HG02642 (cell line): ENCODE measurements around the gene MAP6D1.

Source experiments
- ATAC-seq: cut with Tn5 transposase; IDR thresholded peaks from one replicate; pipeline ENCODE4 v1.9.1; 2021; ENCODE audit warnings: mild to moderate bottlenecking; ENCODE audit not compliant: unreplicated experiment, poor library complexity

Gene MAP6D1

GRCh38 chr3:183824761-183825455 is 469 bp downstream of the MAP6D1 start:
- ATAC-seq, result peak; percentile 41

DNA sequence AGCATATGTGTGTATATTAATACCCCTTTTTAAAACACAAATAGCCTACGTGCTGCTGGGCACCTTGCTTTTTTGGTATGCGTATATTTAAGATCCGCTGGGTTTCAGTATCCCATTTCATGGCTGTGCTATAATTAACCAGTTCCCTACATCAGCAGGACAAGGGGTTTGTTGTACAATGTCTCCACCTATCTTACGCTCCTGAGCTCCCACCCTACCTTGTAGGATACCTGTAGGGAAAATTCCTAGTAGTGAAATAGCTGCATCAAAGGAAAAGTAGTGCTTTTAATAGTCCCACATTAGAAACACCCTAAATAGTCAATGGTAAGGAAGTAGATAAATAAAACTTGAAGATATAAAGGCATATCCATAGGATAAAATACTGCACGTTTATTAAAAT is 1.4 kb downstream of the MAP6D1 start:
- no peak for ATAC-seq

GRCh38 chr3:183822631-183823030 is 2.7 kb downstream of the MAP6D1 start:
- ATAC-seq, result no peak

DNA sequence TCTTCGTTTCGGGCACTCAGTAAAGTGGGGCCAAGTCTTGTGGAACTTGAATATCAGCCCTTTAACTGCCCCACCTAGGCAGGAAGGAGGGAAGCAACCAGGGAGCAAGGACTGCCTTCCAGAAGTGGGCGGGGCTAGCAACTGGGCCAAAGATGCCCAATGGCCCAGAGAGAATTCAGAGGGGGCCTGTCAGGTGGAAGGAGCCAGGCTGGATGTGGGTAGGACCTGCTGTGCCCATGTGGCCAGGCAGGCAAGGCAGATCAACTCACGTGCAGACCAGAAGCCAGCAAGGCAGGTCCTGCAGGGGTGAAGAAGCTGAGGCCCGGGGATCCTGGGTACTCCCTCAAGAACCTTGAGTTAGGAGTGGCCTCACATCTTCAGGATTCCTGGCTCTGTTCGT is 5.5 kb downstream of the MAP6D1 start:
- no peak for ATAC-seq

- ATAC-seq, result no peak
Measured at GRCh38 chr3:183818706-183819624, 6.4 kb downstream of the MAP6D1 start.

DNA sequence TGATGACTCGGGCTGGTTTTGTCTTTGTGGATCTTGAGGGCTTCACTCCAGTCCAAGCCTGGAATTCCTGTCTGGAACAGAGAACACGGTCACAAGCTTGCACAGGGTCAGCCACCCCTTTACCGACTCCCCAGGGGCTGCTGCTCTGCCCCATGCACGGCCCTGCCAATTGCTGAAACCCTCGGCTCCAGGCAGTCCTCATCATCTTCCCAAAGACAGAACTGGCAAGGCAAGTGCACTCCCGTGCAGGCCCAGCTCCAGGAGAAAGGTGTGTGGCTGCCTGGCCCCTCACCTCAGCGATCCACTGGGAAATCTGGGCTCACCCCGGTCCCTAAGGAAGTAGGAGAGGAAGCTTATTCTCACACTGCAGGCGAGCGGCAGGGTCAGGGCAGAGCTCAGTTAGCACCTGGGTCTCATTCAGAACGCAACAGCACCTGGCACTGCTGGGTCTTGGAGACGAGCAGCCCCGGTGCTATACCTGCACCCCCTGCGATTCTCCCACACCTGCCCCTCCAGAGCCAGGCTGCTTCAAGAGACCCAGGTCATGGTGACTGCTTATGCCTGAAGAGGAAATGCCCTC is 7.2 kb downstream of the MAP6D1 start:
- ATAC-seq, result no peak

DNA sequence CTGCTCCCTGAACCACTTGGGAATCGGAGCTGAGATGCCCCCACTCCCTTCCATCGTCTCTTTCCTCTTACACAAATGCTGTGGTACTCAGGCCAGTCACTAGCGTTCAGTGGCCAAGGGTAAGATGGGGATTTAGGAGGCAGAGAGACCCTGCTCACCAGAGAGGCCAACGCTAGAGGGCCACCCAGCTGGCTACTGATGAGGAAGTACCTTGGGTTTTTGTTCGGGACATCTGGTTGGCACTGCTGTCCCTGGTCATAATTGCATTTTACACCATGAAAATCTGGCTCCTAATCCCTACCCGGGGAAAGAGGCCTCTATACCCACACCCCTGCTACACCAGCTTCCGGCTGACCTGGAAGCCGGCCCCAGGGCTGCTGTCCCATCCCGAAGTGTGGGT is 7.7 kb downstream of the MAP6D1 start:
- ATAC-seq, result no peak

DNA sequence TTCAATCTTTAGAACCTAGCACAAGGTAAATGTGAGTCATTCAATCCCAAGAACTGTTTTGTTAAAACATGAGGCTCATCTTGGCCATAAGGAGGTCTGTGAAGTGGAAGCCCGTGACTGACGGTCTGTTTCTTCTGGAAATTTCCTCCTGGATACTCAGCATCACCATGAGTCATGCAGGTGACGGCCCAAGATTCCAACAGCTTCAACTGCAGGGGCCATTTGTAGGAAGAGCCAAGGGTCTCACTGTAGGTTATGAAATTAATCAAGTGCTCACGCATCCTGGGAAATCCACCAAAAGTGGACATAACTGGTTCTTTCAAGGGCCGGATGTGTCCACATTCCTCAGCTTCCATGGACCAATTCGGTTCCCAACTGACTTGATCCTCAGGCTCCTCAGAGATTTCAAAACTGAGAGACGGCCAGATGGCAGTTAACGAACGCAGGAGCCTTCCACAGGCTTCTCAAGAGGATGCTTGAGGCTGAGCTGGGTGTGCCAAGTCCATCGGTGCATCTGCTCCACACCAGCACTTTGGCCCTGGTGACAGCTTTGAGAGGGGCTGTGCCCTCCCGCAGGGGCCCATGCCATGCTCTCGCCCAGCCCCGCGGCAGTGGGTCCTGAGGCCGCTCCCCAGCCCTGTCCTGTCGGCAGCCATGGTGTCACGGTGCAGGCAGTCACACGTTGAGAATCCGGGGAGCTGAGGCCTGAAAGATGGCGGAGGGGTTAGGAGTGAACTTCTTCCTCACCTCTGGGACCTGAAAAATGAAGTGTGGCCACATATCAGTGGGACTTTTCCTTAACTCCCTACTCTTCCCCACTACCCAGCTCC is 8.5 kb downstream of the MAP6D1 start:
- ATAC-seq, result no peak

DNA sequence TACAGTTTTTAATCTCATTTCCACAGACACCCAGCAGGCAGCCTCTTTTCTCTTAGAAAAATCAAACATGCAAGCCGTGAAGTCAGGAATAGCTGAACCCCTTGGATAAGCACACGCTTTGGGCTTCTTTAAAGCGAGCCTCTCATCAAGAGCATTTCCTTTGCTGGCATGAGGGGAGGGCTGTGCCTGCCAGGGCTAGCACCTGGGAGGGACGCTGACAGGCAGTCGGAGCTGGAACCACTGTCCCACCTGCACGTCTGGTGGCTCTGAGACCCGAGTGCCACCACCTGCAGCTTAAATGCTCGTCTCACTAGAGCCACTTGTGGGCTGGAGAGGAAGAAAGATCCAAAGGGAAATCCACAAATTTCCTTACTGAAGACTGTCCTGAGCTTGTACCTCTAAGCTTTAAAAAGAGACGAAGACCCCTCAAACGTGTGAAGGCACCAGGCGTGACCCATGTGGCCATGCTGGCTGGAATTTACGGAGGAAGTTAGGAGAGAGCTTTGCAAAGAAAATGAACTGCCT is 9.4 kb downstream of the MAP6D1 start:
- ATAC-seq, result no peak

GRCh38 chr3:183815563-183815940 is 9.8 kb downstream of the MAP6D1 start:
- no peak for ATAC-seq

GRCh38 chr3:183814240-183814639 is 11.1 kb downstream of the MAP6D1 start:
- ATAC-seq, result no peak

- ATAC-seq, result no peak
Measured at GRCh38 chr3:183812761-183813445, 12.5 kb downstream of the MAP6D1 start.

DNA sequence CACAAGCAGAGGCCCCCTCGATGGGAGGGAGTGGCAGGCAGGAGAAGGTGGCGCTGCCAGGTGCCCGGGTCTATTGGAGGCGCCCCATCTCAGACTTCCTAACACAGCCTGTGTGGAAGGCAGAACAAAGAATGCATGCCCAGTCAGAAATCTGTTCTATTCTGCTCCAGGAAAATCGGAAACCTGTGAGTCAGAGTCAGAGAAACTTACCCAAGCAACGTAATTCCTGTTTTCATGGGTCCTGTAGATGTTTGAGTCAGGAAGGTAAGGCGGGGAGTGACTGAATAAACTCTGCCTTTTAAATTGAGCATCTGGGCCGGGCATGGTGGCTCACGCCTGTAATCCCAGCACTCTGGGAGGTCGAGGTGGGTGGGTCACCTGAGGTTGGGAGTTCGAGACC is 13.7 kb downstream of the MAP6D1 start:
- no peak for ATAC-seq

DNA sequence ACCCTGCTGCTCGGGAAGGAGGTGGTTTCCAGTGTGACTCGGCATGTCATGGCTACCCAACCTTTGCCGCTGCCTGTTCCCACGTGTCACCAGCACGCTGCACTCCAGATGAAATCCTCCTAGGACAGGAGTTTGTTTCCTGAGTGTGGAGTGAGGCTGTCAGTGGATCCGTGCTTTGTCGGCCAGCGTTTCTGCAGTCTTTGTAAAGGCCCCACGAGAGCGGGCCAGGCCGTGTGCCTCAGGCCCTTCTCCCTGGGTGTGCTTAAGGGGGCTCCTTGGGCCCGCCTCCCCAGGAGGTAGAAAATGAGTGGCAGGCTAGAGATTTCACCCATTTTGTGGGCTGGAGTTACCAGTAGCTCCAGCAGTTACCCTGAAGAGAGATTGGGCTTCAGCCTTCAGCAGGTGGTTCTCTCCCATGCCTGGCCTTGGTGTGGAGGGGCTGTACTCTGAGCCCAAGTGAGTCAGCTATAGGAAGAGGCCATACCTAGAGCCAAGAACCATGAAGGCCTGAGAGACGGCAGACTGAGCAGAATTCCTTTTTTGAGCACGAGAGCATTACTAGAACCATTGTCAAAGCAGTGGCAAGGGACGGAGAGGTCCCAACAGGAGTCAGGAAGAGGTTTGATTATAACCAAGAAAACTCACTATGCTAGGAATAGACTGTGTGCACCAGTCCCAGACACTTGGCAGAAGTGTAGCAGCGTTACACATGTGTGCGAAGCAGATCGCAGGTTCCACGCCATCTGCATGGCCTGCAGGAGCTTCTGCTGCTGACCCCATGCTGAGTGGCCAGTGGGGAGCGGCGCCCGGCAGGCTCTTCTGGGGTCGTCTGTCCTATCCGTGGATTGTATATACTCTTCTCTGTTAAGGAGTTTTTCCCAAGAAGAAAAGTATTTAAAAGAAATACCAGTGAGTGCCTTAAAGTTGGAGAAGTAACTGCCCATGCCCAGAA is 14.5 kb downstream of the MAP6D1 start:
- ATAC-seq, result no peak

- ATAC-seq, result no peak
Measured at GRCh38 chr3:183809270-183809669, 16.1 kb downstream of the MAP6D1 start.

- ATAC-seq, result no peak
Measured at GRCh38 chr3:183808355-183808754, 17.0 kb downstream of the MAP6D1 start.

- ATAC-seq, result no peak
Measured at GRCh38 chr3:183807881-183808280, 17.5 kb downstream of the MAP6D1 start.

- no peak for ATAC-seq
Measured at GRCh38 chr3:183807209-183807728, 18.1 kb downstream of the MAP6D1 start.
